ENCODE measurements around the gene PLA2G2D.

The PLA2G2D gene

GRCh38 chr1:20119347-20119746, at the start of gene PLA2G2D:
Gene PLA2G2D, minus strand, starts transcription at chr1:20119536. Its CDS starts 38 bp downstream, at chr1:20119498.
- Histone ChIP-seq H3K4me3 (ENCODE audit: low read depth in 1 of 2, low read length in 2 of 2) (no peak within 1 kb of the TSS), H3K4me1 (ENCODE audit: control insufficient read depth in 1 of 2, insufficient read depth in 2 of 2, low read length in 2 of 2) (peaks cover 0 to 6% of the 10 kb centered on the region in 2 donors), H3K9me3 (ENCODE audit: control insufficient read depth in 1 of 2, low read length in 2 of 2) (no peaks in the 10 kb centered on the region), H3K27ac (ENCODE audit: low read depth, low read length) (no peak within 1 kb of the TSS), H3K27me3 (ENCODE audit: control insufficient read depth in 1 of 2, insufficient read depth in 2 of 2, low read length in 2 of 2) (peaks cover 0 to 4% of the 10 kb centered on the region in 2 donors), H3K9ac (ENCODE audit: low read depth in 1 of 2, low read length in 2 of 2) (no peak within 1 kb of the TSS), H3K36me3 (ENCODE audit: control insufficient read depth in 1 of 2, insufficient read depth in 2 of 2, low read length in 2 of 2) (no peaks in the 10 kb centered on the region)

- H3K9me3 ChIP-seq (ENCODE audit: control insufficient read depth in 1 of 2, low read length in 2 of 2), result peaks cover 0 to 7% of the 10 kb centered on the region in 2 donors
- no peak overlapping the region for H3K27ac ChIP-seq (ENCODE audit: low read depth, low read length)
- peaks cover 3 to 4% of the 10 kb centered on the region in 2 donors for H3K4me1 ChIP-seq (ENCODE audit: control insufficient read depth in 1 of 2, insufficient read depth in 2 of 2, low read length in 2 of 2)
- no peak overlapping the region for H3K9ac ChIP-seq (ENCODE audit: low read depth in 1 of 2, low read length in 2 of 2)
- H3K4me3 ChIP-seq (ENCODE audit: low read depth in 1 of 2, low read length in 2 of 2), result no peak overlapping the region
- peaks cover 7 to 12% of the 10 kb centered on the region in 2 donors for H3K27me3 ChIP-seq (ENCODE audit: control insufficient read depth in 1 of 2, insufficient read depth in 2 of 2, low read length in 2 of 2)
- H3K36me3 ChIP-seq (ENCODE audit: control insufficient read depth in 1 of 2, insufficient read depth in 2 of 2, low read length in 2 of 2), result no peaks in the 10 kb centered on the region
Measured at GRCh38 chr1:20168564-20169491, 49.5 kb upstream of the PLA2G2D start.

- H3K9me3 ChIP-seq (ENCODE audit: control insufficient read depth in 1 of 2, low read length in 2 of 2), result peaks cover 0 to 13% of the 10 kb centered on the region in 2 donors
- no peak overlapping the region for H3K27ac ChIP-seq (ENCODE audit: low read depth, low read length)
- H3K27me3 ChIP-seq (ENCODE audit: control insufficient read depth in 1 of 2, insufficient read depth in 2 of 2, low read length in 2 of 2), result peaks cover 7 to 12% of the 10 kb centered on the region in 2 donors
- no peaks in the 10 kb centered on the region for H3K36me3 ChIP-seq (ENCODE audit: control insufficient read depth in 1 of 2, insufficient read depth in 2 of 2, low read length in 2 of 2)
- peaks cover 3 to 4% of the 10 kb centered on the region in 2 donors for H3K4me1 ChIP-seq (ENCODE audit: control insufficient read depth in 1 of 2, insufficient read depth in 2 of 2, low read length in 2 of 2)
- no peak overlapping the region for H3K9ac ChIP-seq (ENCODE audit: low read depth in 1 of 2, low read length in 2 of 2)
- H3K4me3 ChIP-seq (ENCODE audit: low read depth in 1 of 2, low read length in 2 of 2), result no peak overlapping the region
Measured at GRCh38 chr1:20167126-20167525, 47.8 kb upstream of the PLA2G2D start.

- peaks cover 0 to 3% of the 10 kb centered on the region in 2 donors for H3K4me1 ChIP-seq (ENCODE audit: control insufficient read depth in 1 of 2, insufficient read depth in 2 of 2, low read length in 2 of 2)
- no peaks in the 10 kb centered on the region for H3K36me3 ChIP-seq (ENCODE audit: control insufficient read depth in 1 of 2, insufficient read depth in 2 of 2, low read length in 2 of 2)
- H3K9me3 ChIP-seq (ENCODE audit: control insufficient read depth in 1 of 2, low read length in 2 of 2), result peaks cover 6 to 19% of the 10 kb centered on the region in 2 donors
- no peak overlapping the region for H3K9ac ChIP-seq (ENCODE audit: low read depth in 1 of 2, low read length in 2 of 2)
- no peak overlapping the region for H3K4me3 ChIP-seq (ENCODE audit: low read depth in 1 of 2, low read length in 2 of 2)
- peaks cover 7 to 12% of the 10 kb centered on the region in 2 donors for H3K27me3 ChIP-seq (ENCODE audit: control insufficient read depth in 1 of 2, insufficient read depth in 2 of 2, low read length in 2 of 2)
- no peak overlapping the region for H3K27ac ChIP-seq (ENCODE audit: low read depth, low read length)
Measured at GRCh38 chr1:20166051-20166450, 46.7 kb upstream of the PLA2G2D start.

- Histone ChIP-seq H3K4me1 (ENCODE audit: control insufficient read depth in 1 of 2, insufficient read depth in 2 of 2, low read length in 2 of 2) (peaks cover 0 to 3% of the 10 kb centered on the region in 2 donors), H3K4me3 (ENCODE audit: low read depth in 1 of 2, low read length in 2 of 2) (no peak overlapping the region), H3K9me3 (ENCODE audit: control insufficient read depth in 1 of 2, low read length in 2 of 2) (peaks cover 11 to 24% of the 10 kb centered on the region in 2 donors), H3K27me3 (ENCODE audit: control insufficient read depth in 1 of 2, insufficient read depth in 2 of 2, low read length in 2 of 2) (peaks cover 7 to 12% of the 10 kb centered on the region in 2 donors), H3K9ac (ENCODE audit: low read depth in 1 of 2, low read length in 2 of 2) (no peak overlapping the region), H3K36me3 (ENCODE audit: control insufficient read depth in 1 of 2, insufficient read depth in 2 of 2, low read length in 2 of 2) (no peaks in the 10 kb centered on the region), H3K27ac (ENCODE audit: low read depth, low read length) (no peak overlapping the region)
Measured at GRCh38 chr1:20165522-20165951, 46.2 kb upstream of the PLA2G2D start.

GRCh38 chr1:20164694-20165202, 45.4 kb upstream of the PLA2G2D start:
- no peak overlapping the region for H3K4me3 ChIP-seq (ENCODE audit: low read depth in 1 of 2, low read length in 2 of 2)
- H3K4me1 ChIP-seq (ENCODE audit: control insufficient read depth in 1 of 2, insufficient read depth in 2 of 2, low read length in 2 of 2), result peaks cover 0 to 3% of the 10 kb centered on the region in 2 donors
- H3K9me3 ChIP-seq (ENCODE audit: control insufficient read depth in 1 of 2, low read length in 2 of 2), result peaks cover 19 to 31% of the 10 kb centered on the region in 2 donors
- H3K27ac ChIP-seq (ENCODE audit: low read depth, low read length), result no peak overlapping the region
- H3K9ac ChIP-seq (ENCODE audit: low read depth in 1 of 2, low read length in 2 of 2), result no peak overlapping the region
- peaks cover 7 to 12% of the 10 kb centered on the region in 2 donors for H3K27me3 ChIP-seq (ENCODE audit: control insufficient read depth in 1 of 2, insufficient read depth in 2 of 2, low read length in 2 of 2)
- no peaks in the 10 kb centered on the region for H3K36me3 ChIP-seq (ENCODE audit: control insufficient read depth in 1 of 2, insufficient read depth in 2 of 2, low read length in 2 of 2)

- no peaks in the 10 kb centered on the region for H3K36me3 ChIP-seq (ENCODE audit: control insufficient read depth in 1 of 2, insufficient read depth in 2 of 2, low read length in 2 of 2)
- H3K9me3 ChIP-seq (ENCODE audit: control insufficient read depth in 1 of 2, low read length in 2 of 2), result peaks cover 27 to 42% of the 10 kb centered on the region in 2 donors
- H3K27ac ChIP-seq (ENCODE audit: low read depth, low read length), result no peak overlapping the region
- H3K4me3 ChIP-seq (ENCODE audit: low read depth in 1 of 2, low read length in 2 of 2), result no peak overlapping the region
- H3K4me1 ChIP-seq (ENCODE audit: control insufficient read depth in 1 of 2, insufficient read depth in 2 of 2, low read length in 2 of 2), result no peaks in the 10 kb centered on the region
- no peak overlapping the region for H3K9ac ChIP-seq (ENCODE audit: low read depth in 1 of 2, low read length in 2 of 2)
- H3K27me3 ChIP-seq (ENCODE audit: control insufficient read depth in 1 of 2, insufficient read depth in 2 of 2, low read length in 2 of 2), result no peaks in the 10 kb centered on the region
Measured at GRCh38 chr1:20160034-20160433, 40.7 kb upstream of the PLA2G2D start.

- H3K9me3 ChIP-seq (ENCODE audit: control insufficient read depth in 1 of 2, low read length in 2 of 2), result peaks cover 27 to 39% of the 10 kb centered on the region in 2 donors
- H3K27me3 ChIP-seq (ENCODE audit: control insufficient read depth in 1 of 2, insufficient read depth in 2 of 2, low read length in 2 of 2), result no peaks in the 10 kb centered on the region
- H3K4me3 ChIP-seq (ENCODE audit: low read depth in 1 of 2, low read length in 2 of 2), result no peak overlapping the region
- no peaks in the 10 kb centered on the region for H3K36me3 ChIP-seq (ENCODE audit: control insufficient read depth in 1 of 2, insufficient read depth in 2 of 2, low read length in 2 of 2)
- no peak overlapping the region for H3K9ac ChIP-seq (ENCODE audit: low read depth in 1 of 2, low read length in 2 of 2)
- peaks cover 3 to 8% of the 10 kb centered on the region in 2 donors for H3K4me1 ChIP-seq (ENCODE audit: control insufficient read depth in 1 of 2, insufficient read depth in 2 of 2, low read length in 2 of 2)
- H3K27ac ChIP-seq (ENCODE audit: low read depth, low read length), result no peak overlapping the region
Measured at GRCh38 chr1:20158358-20159070, 39.2 kb upstream of the PLA2G2D start.

- peaks cover 5 to 11% of the 10 kb centered on the region in 2 donors for H3K9me3 ChIP-seq (ENCODE audit: control insufficient read depth in 1 of 2, low read length in 2 of 2)
- no peaks in the 10 kb centered on the region for H3K36me3 ChIP-seq (ENCODE audit: control insufficient read depth in 1 of 2, insufficient read depth in 2 of 2, low read length in 2 of 2)
- H3K4me3 ChIP-seq (ENCODE audit: low read depth in 1 of 2, low read length in 2 of 2), result peak overlapping the region; percentile 55 to 57
- H3K27me3 ChIP-seq (ENCODE audit: control insufficient read depth in 1 of 2, insufficient read depth in 2 of 2, low read length in 2 of 2), result no peaks in the 10 kb centered on the region
- H3K27ac ChIP-seq (ENCODE audit: low read depth, low read length), result no peak overlapping the region
- peak overlapping the region in 1 of 2 donors; percentile 10 for H3K9ac ChIP-seq (ENCODE audit: low read depth in 1 of 2, low read length in 2 of 2)
- peaks cover 12 to 13% of the 10 kb centered on the region in 2 donors for H3K4me1 ChIP-seq (ENCODE audit: control insufficient read depth in 1 of 2, insufficient read depth in 2 of 2, low read length in 2 of 2)
Measured at GRCh38 chr1:20154301-20154831, 35.0 kb upstream of the PLA2G2D start.
